Measurements from ENCODE around the gene SVOP. TPM values are rescaled to one million over a fixed set of nuclear protein-coding genes. Genes with fewer than 3 reads are reported as not detected.

SVOP gene
- total and polyA plus RNA-seq, 2 of the 8 experiments (the other 6 are each of a cell fraction or from before 2014, with no cell fraction given), result 0.06 TPM; not detected in 1

DNA sequence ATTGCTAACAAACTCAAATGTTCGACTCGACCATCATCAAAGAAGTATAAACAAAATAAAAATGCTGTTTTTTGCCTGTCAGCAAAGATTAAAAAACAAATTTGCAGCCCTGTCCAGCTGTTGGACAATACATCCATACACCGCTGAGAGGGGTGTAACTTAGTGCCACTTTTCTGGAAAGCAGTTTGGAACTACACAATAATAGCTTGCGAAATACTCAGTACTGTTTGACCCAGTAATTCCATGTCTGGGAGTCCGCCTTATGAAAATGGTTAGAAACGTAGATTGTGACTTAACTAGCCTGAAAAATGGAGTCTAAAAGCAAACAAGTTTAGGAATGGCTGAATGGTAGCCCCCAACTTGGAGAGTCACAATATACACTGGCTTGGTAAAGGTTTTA lies 37.9 kb upstream of the SVOP start:
- Histone ChIP-seq H4K8ac (ENCODE audit: extremely low read depth, insufficient read depth, low read length) (no peak overlapping the region), H2BK15ac (ENCODE audit: low read length) (no peak overlapping the region), H2BK5ac (ENCODE audit: low read depth, low read length) (no peak overlapping the region), H4K91ac (replicated peaks; ENCODE audit: insufficient read length, low read length) (no peak overlapping the region), H3K14ac (ENCODE audit: insufficient read length) (no peak overlapping the region), H3K23ac (ENCODE audit: insufficient read length) (no peak overlapping the region), H3K27me3 (replicated peaks in 1 of 4; ENCODE audit: control insufficient read depth in 3 of 4, extremely low read depth in 1 of 4, insufficient read depth in 3 of 4, low read length in 3 of 4) (no peaks in the 10 kb centered on the region), H2BK20ac (ENCODE audit: low read length) (no peak overlapping the region), H2AFZ (ENCODE audit: low read length) (no peak overlapping the region), H3K4ac (replicated peaks; ENCODE audit: insufficient read length, low read depth, low read length) (no peak overlapping the region), H2AK5ac (ENCODE audit: low read depth, low read length) (no peak overlapping the region), H3K79me2 (ENCODE audit: control insufficient read depth in 1 of 2, insufficient read depth in 2 of 2, low read length in 2 of 2) (no peaks in the 10 kb centered on the region), H4K20me1 (replicated peaks in 1 of 2; ENCODE audit: control insufficient read depth in 1 of 2, insufficient read depth in 2 of 2, low read length in 2 of 2) (no peaks in the 10 kb centered on the region), H3K18ac (ENCODE audit: extremely low read depth, low read length) (no peak overlapping the region), H3K36me3 (ENCODE audit: control insufficient read depth in 2 of 4, insufficient read depth in 4 of 4, low read length in 3 of 4) (no peaks in the 10 kb centered on the region), H3K27ac (ENCODE audit: low read depth, low read length) (no peak overlapping the region), H3K4me2 (ENCODE audit: insufficient read depth in 1 of 2, low read depth in 2 of 2, low read length in 2 of 2) (no peak overlapping the region), H3K4me1 (replicated peaks in 1 of 4; ENCODE audit: control insufficient read depth in 3 of 4, insufficient read depth in 4 of 4, low read length in 3 of 4) (no peaks in the 10 kb centered on the region), H3K23me2 (ENCODE audit: low read depth, low read length) (no peaks in the 10 kb centered on the region), H3K79me1 (ENCODE audit: low read depth, low read length) (no peaks in the 10 kb centered on the region), H3K4me3 (ENCODE audit: extremely low read depth in 1 of 4, insufficient read depth in 2 of 4, low read depth in 3 of 4, low read length in 4 of 4) (no peak overlapping the region), H4K5ac (ENCODE audit: insufficient read length, low read depth, low read length) (no peak overlapping the region), H3K56ac (replicated peaks; ENCODE audit: insufficient read length, low read depth, low read length) (no peak overlapping the region), H3K9me3 (ENCODE audit: insufficient read depth in 2 of 2, low read depth in 1 of 2, low read length in 1 of 2) (no peaks in the 10 kb centered on the region), H3K9ac (replicated peaks in 1 of 4; ENCODE audit: extremely low read depth in 1 of 4, low read depth in 3 of 4, low read length in 3 of 4) (no peak overlapping the region), H2BK120ac (replicated peaks; ENCODE audit: low read depth, low read length) (no peak overlapping the region), H2BK12ac (ENCODE audit: low read depth, low read length) (no peak overlapping the region)
- no peak for FAIRE-seq
- no peak for DNase-seq (ENCODE audit: low read depth in 1 of 2, low spot score in 2 of 2)
- WGBS, 2 experiments (ENCODE audit: extremely low coverage in 1 of 2, insufficient coverage in 1 of 2, insufficient read length in 1 of 2, insufficient replicate concordance in 2 of 2, low coverage in 1 of 2, low lambda C conversion rate in 2 of 2, missing lambda C conversion rate in 1 of 2), result 89% methylated on average over 6 of the region's 6 CpGs; no CpG with 5 or more reads in 1 of the 2 experiments
- ChIA-PET CTCF (ENCODE audit: partially characterized antibody) (interaction anchor here (1.6 to 2.4 kb wide), 2 partner anchors 10 to 89 kb away, joined by 3 to 10 read pairs; no protein-coding TSS in a partner anchor), POLR2A (ENCODE audit: partially characterized antibody) (no interaction called here)
- TF ChIP-seq RXRA (IDR thresholded peaks at IDR 0.05; ENCODE audit: insufficient read depth, low read depth, low read length), result no peak
- no peak for TF ChIP-seq HDAC6 (IDR thresholded peaks at IDR 0.05; ENCODE audit: low read depth, low read length)
- TF ChIP-seq SAP30 (IDR thresholded peaks at IDR 0.05; ENCODE audit: insufficient read depth, insufficient replicate concordance, low read length), result no peak
- TF ChIP-seq SIN3A (conservative IDR thresholded peaks at IDR 0.05 in 1 of 2, IDR thresholded peaks at IDR 0.05 in 1 of 2; ENCODE audit: low read depth in 1 of 2, low read length in 2 of 2), result no peak
- TF ChIP-seq, protein P1, sequence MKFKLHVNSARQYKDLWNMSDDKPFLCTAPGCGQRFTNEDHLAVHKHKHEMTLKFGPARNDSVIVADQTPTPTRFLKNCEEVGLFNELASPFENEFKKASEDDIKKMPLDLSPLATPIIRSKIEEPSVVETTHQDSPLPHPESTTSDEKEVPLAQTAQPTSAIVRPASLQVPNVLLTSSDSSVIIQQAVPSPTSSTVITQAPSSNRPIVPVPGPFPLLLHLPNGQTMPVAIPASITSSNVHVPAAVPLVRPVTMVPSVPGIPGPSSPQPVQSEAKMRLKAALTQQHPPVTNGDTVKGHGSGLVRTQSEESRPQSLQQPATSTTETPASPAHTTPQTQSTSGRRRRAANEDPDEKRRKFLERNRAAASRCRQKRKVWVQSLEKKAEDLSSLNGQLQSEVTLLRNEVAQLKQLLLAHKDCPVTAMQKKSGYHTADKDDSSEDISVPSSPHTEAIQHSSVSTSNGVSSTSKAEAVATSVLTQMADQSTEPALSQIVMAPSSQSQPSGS (IDR thresholded peaks at IDR 0.05; ENCODE audit: low read length), result no peak
- no peak for TF ChIP-seq CEBPB (IDR thresholded peaks at IDR 0.05; ENCODE audit: low read depth, low read length)
- TF ChIP-seq GABPA (IDR thresholded peaks at IDR 0.05; ENCODE audit: borderline replicate concordance, insufficient read depth, low read length), result no peak
